HEK293 (cell line): ENCODE data around the gene HADHA.

Experiments used
- SETDB1 ChIP-seq: IDR thresholded peaks from one replicate; pipeline ENCODE4 v1.6.1; 2017; ENCODE audit warnings: mild to moderate bottlenecking, low read length, moderate library complexity, mixed read lengths; ENCODE audit not compliant: insufficient read length
- YY1 ChIP-seq: fragments of 450-650 bp; formaldehyde crosslinking; IDR thresholded peaks from 2 replicates; pipeline ENCODE4 v1.5.1; 2018; ENCODE audit warnings: missing biosample characterization, missing genetic modification characterization
- ZBTB8A ChIP-seq: fragments of 450-650 bp; formaldehyde crosslinking; IDR thresholded peaks from 2 replicates; pipeline ENCODE4 v1.5.1; 2016; ENCODE audit warnings: missing biosample characterization, missing genetic modification characterization
- ZNF138 ChIP-seq: fragments of 450-650 bp; formaldehyde crosslinking; IDR thresholded peaks from 2 replicates; pipeline ENCODE4 v1.5.1; 2016; ENCODE audit warnings: missing biosample characterization, missing genetic modification characterization, borderline replicate concordance
- ZNF157 ChIP-seq: fragments of 450-650 bp; formaldehyde crosslinking; IDR thresholded peaks from 2 replicates; pipeline ENCODE4 v1.5.1; 2016; ENCODE audit warnings: missing biosample characterization, missing genetic modification characterization
- ZNF830 ChIP-seq: fragments of 450-650 bp; IDR thresholded peaks from 2 replicates; pipeline ENCODE4 v1.5.0; 2018; ENCODE audit warnings: missing biosample characterization, missing genetic modification characterization, low read depth, mild to moderate bottlenecking, moderate library complexity

DNA sequence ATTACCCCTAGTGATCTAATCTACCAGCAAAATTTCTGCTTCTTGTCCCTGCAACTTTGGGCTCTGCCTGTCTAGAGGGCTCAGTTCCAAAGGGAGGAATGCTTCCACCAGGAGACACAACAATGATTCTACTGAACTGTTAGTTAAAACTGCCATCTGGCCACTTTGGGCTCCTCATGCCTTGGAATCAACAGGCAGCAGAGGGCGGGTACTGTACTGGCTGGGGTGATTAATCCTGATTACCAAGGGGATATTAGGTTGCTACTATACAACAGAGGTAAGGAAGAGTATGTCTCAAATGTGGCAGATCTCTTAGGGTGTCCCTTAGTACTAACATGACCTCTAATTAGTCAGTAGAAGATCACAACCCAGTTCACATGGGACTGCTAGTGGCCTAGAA, 21.4 kb downstream of the HADHA start:
- TF ChIP-seq ZNF157 (tag by site-specific recombination) (no peak), SETDB1 (no peak), YY1 (tag by site-specific recombination) (no peak), ZNF830 (tag by site-specific recombination) (no peak), ZNF138 (no peak), ZBTB8A (no peak)
